GM20000 (cell line): Measurements from ENCODE around the gene RMRP.
"Not testable (repeated sequence)": the region's sequence is repeated elsewhere in the genome, so short reads cannot be mapped to it uniquely, and the experiment has no call there.

ENCODE experiments used
- DNase-seq: peaks from one replicate; pipeline ENCODE4 v3.0.0; 2012; ENCODE audit warnings: low spot score
- TF ChIP-seq, protein P1 (sequence below): IDR thresholded peaks from 2 replicates; pipeline ENCODE4 v1.5.1; 2012; ENCODE audit warnings: mild to moderate bottlenecking, control low read depth; ENCODE audit errors: extremely low read depth, missing control alignments

RMRP gene

DNA sequence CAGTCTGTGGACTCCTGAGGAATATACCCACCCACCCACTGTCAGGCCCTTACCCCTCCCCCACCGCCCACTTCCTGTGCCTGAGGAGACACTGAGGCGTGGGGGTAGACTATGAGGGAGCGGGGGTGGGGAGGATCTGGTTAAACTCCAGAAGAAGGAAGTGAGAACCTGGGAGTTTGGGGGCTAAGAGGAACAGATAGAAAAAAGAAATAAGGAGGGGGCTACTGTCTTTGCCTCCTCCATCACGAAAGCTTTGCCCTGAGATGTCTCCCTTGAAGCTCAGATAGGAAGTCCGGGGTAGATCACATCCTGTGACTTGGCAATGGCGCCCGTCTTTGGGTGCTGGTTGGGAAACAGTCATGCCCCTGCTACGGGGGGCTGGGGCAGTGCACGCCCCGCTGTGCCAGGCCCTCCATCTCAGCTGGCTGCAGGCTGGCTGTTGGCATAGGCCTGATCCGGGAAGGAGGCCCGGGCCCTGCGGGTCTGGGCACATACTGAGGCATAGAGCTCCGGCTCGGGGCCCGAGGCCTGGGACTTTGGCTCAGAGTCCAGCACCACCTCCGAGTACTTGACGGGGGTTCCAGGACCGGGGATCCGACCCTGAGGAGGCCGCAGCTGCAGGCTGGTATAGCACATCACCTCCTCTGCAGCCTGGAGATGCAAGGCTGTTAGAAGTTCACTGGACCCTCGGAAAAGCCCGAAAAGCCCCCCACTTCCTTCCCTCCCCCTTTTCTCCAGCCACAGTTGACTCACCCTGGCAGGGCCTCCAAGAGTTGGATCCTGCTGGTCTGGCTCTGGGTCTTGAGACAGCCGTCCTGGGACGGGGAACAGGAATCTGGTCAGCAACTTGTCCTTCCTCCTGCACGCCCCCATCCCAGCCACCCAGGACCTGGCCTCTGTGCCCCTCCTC, 8.1 kb downstream of the RMRP start:
- peak; percentile 40 for DNase-seq
- TF ChIP-seq, protein P1, sequence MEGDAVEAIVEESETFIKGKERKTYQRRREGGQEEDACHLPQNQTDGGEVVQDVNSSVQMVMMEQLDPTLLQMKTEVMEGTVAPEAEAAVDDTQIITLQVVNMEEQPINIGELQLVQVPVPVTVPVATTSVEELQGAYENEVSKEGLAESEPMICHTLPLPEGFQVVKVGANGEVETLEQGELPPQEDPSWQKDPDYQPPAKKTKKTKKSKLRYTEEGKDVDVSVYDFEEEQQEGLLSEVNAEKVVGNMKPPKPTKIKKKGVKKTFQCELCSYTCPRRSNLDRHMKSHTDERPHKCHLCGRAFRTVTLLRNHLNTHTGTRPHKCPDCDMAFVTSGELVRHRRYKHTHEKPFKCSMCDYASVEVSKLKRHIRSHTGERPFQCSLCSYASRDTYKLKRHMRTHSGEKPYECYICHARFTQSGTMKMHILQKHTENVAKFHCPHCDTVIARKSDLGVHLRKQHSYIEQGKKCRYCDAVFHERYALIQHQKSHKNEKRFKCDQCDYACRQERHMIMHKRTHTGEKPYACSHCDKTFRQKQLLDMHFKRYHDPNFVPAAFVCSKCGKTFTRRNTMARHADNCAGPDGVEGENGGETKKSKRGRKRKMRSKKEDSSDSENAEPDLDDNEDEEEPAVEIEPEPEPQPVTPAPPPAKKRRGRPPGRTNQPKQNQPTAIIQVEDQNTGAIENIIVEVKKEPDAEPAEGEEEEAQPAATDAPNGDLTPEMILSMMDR: no peak

GRCh38 chr9:35646533-35647265, 11.1 kb downstream of the RMRP start:
- TF ChIP-seq, protein P1: peak; percentile 98
- peak; percentile 91 for DNase-seq

GRCh38 chr9:35646153-35646532, 11.7 kb downstream of the RMRP start:
- DNase-seq: peak; percentile 47
- TF ChIP-seq, protein P1: no peak

DNA sequence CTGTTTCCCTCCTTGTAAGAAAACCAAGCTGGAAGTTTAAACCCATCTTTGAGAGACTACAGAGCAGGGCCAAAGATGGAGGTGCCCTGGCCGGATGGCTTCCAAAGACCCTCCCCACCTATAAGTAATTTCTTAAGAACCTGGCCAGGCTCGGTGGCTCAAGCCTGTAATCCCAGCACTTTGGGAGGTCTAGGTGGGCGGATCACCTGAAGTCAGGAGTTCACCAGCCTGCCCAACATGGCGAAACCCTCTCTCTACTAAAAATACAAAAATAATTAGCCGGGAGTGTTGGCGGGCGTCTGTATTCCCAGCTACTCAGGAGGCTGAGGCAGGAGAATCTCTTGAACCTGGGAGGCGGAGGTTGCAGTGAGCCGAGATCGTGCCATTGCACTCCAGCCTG, 12.1 kb downstream of the RMRP start:
- DNase-seq: not testable (repeated sequence)

- no peak for DNase-seq
- TF ChIP-seq, protein P1: no peak
Measured at GRCh38 chr9:35643046-35643445, 14.8 kb downstream of the RMRP start.

GRCh38 chr9:35641478-35641877, 16.3 kb downstream of the RMRP start:
- not testable (repeated sequence) for DNase-seq

DNA sequence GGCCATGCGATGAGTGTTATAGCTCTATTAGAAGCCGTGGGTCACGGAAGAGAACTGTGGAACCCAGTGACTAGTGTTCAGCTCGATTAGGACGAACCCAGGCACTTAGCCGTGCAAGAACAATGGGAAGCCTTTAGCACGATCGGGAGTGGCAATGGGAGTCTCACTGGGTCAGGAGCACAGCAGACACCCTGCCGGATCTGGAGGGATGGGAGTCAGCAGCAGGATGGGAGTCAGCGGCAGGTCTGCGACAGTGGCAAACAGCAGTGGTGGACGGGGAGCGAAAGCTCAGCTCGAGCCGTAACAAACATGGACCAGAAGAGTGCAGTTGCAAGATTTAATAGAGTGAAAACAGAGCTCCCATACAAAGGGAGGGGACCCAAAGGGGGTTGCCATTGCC, 17.4 kb downstream of the RMRP start:
- not testable (repeated sequence) for DNase-seq

DNA sequence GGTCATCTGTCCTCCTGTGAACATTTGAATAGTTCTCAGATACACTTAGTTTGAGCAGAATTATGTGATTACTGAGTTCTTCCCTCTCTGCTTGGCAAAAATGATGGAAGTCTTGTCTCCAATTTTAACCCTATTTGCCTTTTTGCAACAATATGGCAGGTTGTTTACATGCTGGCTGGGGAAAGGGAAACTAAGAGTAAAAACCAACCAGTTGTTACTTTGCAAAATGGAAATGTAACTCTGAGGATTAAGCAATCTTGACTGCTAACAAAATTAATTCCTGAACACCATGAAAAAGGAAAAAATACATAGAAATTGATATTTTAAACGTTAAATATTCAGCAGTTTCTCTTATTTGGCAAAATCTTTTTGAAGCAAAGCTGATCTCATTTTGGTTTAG, 18.2 kb downstream of the RMRP start:
- TF ChIP-seq, protein P1: no peak
- DNase-seq: no peak

GRCh38 chr9:35639225-35639624, 18.6 kb downstream of the RMRP start:
- not testable (repeated sequence) for DNase-seq

DNA sequence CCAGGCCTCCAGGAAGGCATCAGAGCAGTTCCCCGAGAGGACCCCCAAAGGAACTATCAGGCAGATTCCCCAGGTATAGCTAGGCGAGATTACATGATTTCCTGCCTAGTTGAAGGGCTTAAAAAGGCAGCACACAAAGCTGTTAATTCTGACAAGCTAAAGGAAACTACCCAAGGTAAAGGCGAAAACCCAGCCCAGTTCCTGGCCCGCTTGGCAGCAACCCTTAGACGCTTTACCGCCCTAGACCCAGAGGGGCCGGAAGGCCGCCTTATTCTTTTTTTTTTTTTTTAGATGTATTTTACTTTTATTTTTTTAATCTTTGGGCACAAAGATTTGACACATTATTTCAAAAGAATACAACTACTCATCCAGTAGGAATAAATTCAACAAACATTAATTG, 19.1 kb downstream of the RMRP start:
- DNase-seq: not testable (repeated sequence)

DNA sequence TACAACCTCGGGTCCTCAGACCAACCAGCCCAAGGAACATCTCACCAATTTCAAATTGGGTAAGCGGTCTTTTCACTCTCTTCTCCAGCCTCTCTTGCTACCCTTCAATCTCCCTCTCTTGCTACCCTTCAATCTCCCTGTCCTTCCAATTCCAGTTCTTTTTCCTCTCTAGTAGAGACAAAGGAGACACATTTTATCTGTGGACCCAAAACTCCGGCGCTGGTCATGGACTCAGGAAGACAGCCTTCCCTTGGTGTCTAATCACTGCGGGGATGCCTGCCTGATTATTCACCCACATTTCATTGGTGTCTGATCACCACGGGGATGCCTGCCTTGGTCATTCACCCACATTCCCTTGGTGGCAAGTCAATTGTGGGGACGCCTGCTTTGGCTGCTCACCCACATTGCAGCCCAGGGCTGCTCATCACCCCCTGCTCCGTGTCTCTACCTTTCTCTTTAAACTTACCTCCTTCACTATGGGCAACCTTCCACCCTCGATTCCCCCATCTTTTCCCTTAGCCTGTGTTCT, 20.3 kb downstream of the RMRP start:
- DNase-seq: not testable (repeated sequence)

DNA sequence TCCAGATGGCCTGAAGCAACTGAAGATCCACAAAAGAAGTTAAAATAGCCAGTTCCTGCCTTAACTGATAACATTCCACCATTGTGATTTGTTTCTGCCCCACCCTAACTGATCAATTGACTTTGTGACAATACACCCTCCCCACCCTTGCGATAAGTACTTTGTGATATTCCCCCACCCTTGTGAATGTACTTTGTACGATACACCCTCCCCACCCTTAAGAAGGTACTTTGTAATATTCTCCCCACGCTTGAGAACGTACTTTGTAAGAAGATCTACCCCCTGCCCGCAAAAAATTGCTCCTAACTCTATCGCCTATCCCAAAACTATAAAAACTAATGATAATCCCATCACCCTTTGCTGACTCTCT, 21.0 kb downstream of the RMRP start:
- not testable (repeated sequence) for DNase-seq
